Pancreas (tissue), 10 donors: ENCODE measurements around the gene GRIK3. TPM values are rescaled to one million over a fixed set of nuclear protein-coding genes. Genes with fewer than 3 reads are reported as not detected.

Experiments used
- ATAC-seq, 4 donors: fragments of 200-7000 bp; cut with Tn5 transposase; one replicate each; pipeline versions ENCODE4 v1.8.0 to v1.9.1; 2020; ENCODE audit warnings: mild to moderate bottlenecking in 4 of 4, moderate library complexity in 4 of 4
- DNase-seq, 6 donors: peaks; one replicate each; pipeline ENCODE4 v3.0.0-alpha.2; 2020
- FAIRE-seq: peaks from 2 replicates; lab custom pipeline; 2012; peaks lifted over from hg19 to GRCh38; lab: Jason Lieb, UNC
- H3K27ac ChIP-seq, 4 donors: fragments of 200-600 bp; sonication (generic); 1 replicate in 3 of 4; 2 replicates in 1 of 4; pipeline versions ENCODE4 v1.5.0 to v1.8.0; 2020
- H3K27me3 ChIP-seq, 4 donors: fragments of 200-600 bp; one replicate each; pipeline ENCODE4 v1.8.0; 2021
- H3K36me3 ChIP-seq, 3 donors: fragments of 200-600 bp; sonication (generic) in 1 of 3; one replicate each; pipeline versions ENCODE4 v1.5.0 to v1.8.0; 2020 to 2021
- H3K4me1 ChIP-seq, 3 donors: fragments of 200-600 bp; one replicate each; pipeline ENCODE4 v1.8.0; 2021
- H3K4me3 ChIP-seq, 4 donors: fragments of 200-600 bp; sonication (generic) in 2 of 4; one replicate each; pipeline versions ENCODE4 v1.5.0 to v1.8.0; 2020 to 2021
- H3K9me3 ChIP-seq, 4 donors: fragments of 200-600 bp; one replicate each; pipeline ENCODE4 v1.8.0; 2021
- CTCF ChIP-seq, 4 donors: fragments of 200-600 bp; sonication (generic) in 3 of 4; IDR thresholded peaks; one replicate each; pipeline versions ENCODE4 v1.5.0 to v1.8.0; 2021; ENCODE audit warnings: antibody characterized with exemption in 4 of 4
- WGBS, 2 donors: extraction: QIAGEN DNeasy Blood & Tissue Kit; methylation state at CpG; one replicate each; pipeline ENCODE4 v1.1.7; 2013; 5-methylcytosine and 5-hydroxymethylcytosine counted together
- intact Hi-C, 3 donors: fragments of 100-400 bp; cut with DNase I; formaldehyde crosslinking; loops; one replicate each; pipeline versions ENCODE4 v1.11.1 to v1.14.2; 2022
- polyA plus RNA-seq, 2 donors: library from polyadenylated mRNA; stranded (reverse); fragments of 200-250 nt; gene quantifications; one replicate each; pipeline ENCODE4 v1.2.3, GENCODE V29; 2013
- total RNA-seq, 6 donors: library from RNA; stranded (reverse); fragmentation: NEBNext Ultra II Directional in 4 of 6; extraction: Animal tissue kit (Norgen Biotek cat#: 25700) in 4 of 6; gene quantifications; one replicate each; pipeline versions ENCODE4 v1.2.1 to v1.2.4, GENCODE V29; 2021 to 2023
- donor health status: healthy with polysubstance abuse.
- donor health status: DM: no; HTN: no; CAD: no; lungs with moderate emphysema.
- donor health status: DM: no; HTN: no; CAD: no.
- donor health status: control.
- donor health status: control.
- donor health status: Bipolar disorder and iron deficiency.
- donor health status: DM: yes; HTN: yes; CAD: no.
- donor health status: DM: no; HTN: no; CAD: no.
- donor health status: DM: no; HTN: no; CAD: no.
- donor health status: DM: yes; HTN: yes; CAD: no.

GRIK3 gene
- total and polyA plus RNA-seq, 8 donors: 0.08 to 0.47 (median 0.23) TPM

DNA sequence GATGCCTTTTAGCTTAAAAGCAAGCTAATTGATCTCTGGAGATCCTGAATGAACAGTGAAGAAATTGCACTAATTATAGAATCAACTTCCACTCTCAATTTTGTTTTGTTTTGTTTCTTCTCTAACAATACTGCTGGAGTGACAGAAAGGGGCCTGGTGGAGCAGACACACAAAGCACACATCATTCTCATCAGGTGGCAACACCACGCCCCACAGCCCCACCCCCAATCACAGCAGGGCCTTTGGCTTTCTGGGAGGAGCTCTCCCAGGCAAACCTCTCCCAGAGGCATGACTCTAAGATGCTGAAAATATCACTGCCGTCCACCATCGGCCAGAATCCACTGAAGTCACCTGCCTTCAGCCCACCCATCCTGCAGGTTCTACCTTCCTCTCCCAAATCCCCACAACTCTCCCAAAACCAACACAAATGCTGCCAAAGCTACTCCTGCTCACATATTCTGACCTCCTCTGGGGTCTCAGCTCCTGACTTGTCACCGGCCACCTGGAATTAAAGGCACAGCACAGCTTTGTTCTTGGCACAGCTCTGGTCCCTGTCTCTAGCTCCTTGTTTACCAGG lies 120.7 kb downstream of the GRIK3 start:
- Histone ChIP-seq H3K4me1 (no peaks in the 10 kb centered on the region), H3K36me3 (no peaks in the 10 kb centered on the region), H3K27me3 (peaks cover 0 to under 1% (median 0%) of the 10 kb centered on the region in 4 donors), H3K4me3 (no peak overlapping the region), H3K9me3 (no peaks in the 10 kb centered on the region), H3K27ac (no peak overlapping the region)
- FAIRE-seq: no peak
- 12 to 13% methylated on average over 4 of the region's 4 CpGs for WGBS, 2 donors
- no peak for DNase-seq
- no peak for ATAC-seq
- intact Hi-C loops: no loop called here
- TF ChIP-seq CTCF (IDR thresholded peaks at IDR 0.05): no peak

DNA sequence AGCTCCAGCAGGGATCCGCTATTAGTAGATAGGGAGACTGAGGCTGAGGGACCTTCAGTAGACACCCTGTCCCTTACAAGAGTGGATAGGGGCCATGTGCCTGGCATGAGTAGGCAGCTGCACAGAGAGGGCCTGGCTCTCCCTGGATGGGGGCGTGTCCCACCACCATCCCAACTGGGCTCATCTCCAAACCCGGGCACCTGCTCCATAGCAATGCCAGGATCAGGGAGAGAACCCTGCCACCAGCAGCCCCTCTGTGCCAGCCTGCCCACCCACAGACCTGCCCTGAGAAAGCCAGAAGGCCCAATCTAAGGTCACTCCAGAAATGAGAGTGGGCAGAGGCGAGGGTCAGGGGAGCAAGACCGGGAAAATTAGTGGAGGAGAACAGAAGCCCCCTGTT lies 121.3 kb downstream of the GRIK3 start:
- H3K27ac ChIP-seq: no peak overlapping the region
- ATAC-seq (no peak), FAIRE-seq (no peak), DNase-seq (no peak)
- no peak for TF ChIP-seq CTCF (IDR thresholded peaks at IDR 0.05)
- H3K4me3 ChIP-seq: no peak overlapping the region
- no peaks in the 10 kb centered on the region for H3K27me3 ChIP-seq
- no peaks in the 10 kb centered on the region for H3K4me1 ChIP-seq
- intact Hi-C loops: no loop called here
- WGBS, 2 donors: 58 to 65% methylated on average over 5 of the region's 5 CpGs
- no peaks in the 10 kb centered on the region for H3K36me3 ChIP-seq
- H3K9me3 ChIP-seq: no peaks in the 10 kb centered on the region

GRCh38 chr1:36912365-36912865 lies 121.9 kb downstream of the GRIK3 start:
- TF ChIP-seq CTCF (IDR thresholded peaks at IDR 0.05): no peak
- Histone ChIP-seq H3K9me3 (no peaks in the 10 kb centered on the region), H3K4me1 (no peaks in the 10 kb centered on the region), H3K36me3 (no peaks in the 10 kb centered on the region), H3K27me3 (no peaks in the 10 kb centered on the region), H3K4me3 (no peak overlapping the region), H3K27ac (no peak overlapping the region)
- no peak for FAIRE-seq
- 33 to 37% methylated on average over 7 of the region's 7 CpGs for WGBS, 2 donors
- no peak for DNase-seq
- ATAC-seq: no peak
- intact Hi-C loops: no loop called here

- no peak overlapping the region for H3K27ac ChIP-seq
- DNase-seq (no peak), ATAC-seq (no peak), FAIRE-seq (no peak)
- intact Hi-C loops: no loop called here
- H3K27me3 ChIP-seq: no peaks in the 10 kb centered on the region
- TF ChIP-seq CTCF (IDR thresholded peaks at IDR 0.05): no peak
- WGBS, 2 donors: 53 to 63% methylated on average over 21 of the region's 21 CpGs
- H3K4me1 ChIP-seq: no peaks in the 10 kb centered on the region
- no peaks in the 10 kb centered on the region for H3K9me3 ChIP-seq
- no peak overlapping the region for H3K4me3 ChIP-seq
- H3K36me3 ChIP-seq: no peaks in the 10 kb centered on the region
These were observed 122.6 kb downstream of the GRIK3 start for GRCh38 chr1:36911561-36912364.
